H1 (cell line): ENCODE results near the gene ADK. TPM values are rescaled to one million over a fixed set of nuclear protein-coding genes. Genes with fewer than 3 reads are reported as not detected.

Source experiments
- CTCF ChIA-PET: fragments of 300-600 bp; sonication (Branson Sonifier 250); formaldehyde crosslinking; loops from one replicate; lab custom pipeline; 2021; ENCODE audit not compliant: partially characterized antibody; lab: Charles Lee
- POLR2A ChIA-PET: fragments of 300-600 bp; sonication (Branson Sonifier 250); formaldehyde crosslinking; loops from one replicate; lab custom pipeline; 2021; ENCODE audit warnings: inconsistent platforms; ENCODE audit not compliant: partially characterized antibody; lab: Charles Lee
- DNase-seq, 2 experiments: peaks; one replicate each; pipeline versions ENCODE4 v3.0.0 to v3.0.0-alpha.2; 2010 to 2022; ENCODE audit warnings: low spot score in 2 of 2, low read depth in 1 of 2, mixed read lengths in 1 of 2
- FAIRE-seq: peaks from 2 replicates; lab custom pipeline; 2011; peaks lifted over from hg19 to GRCh38; lab: Jason Lieb, UNC
- H2AFZ ChIP-seq: 2 replicates; pipeline ENCODE4 v1.8.1; 2012; ENCODE audit warnings: low read length, inconsistent platforms
- H2AK5ac ChIP-seq: 2 replicates; pipeline ENCODE4 v1.6.1; 2013; ENCODE audit warnings: low read depth, low read length
- H2BK120ac ChIP-seq: replicated peaks from 2 replicates; pipeline ENCODE3; 2013; ENCODE audit warnings: low read depth, low read length, inconsistent platforms
- H2BK12ac ChIP-seq: 2 replicates; pipeline ENCODE4 v1.6.1; 2013; ENCODE audit warnings: low read depth, low read length
- H2BK15ac ChIP-seq: 2 replicates; pipeline ENCODE4 v1.6.1; 2013; ENCODE audit warnings: low read length
- H2BK20ac ChIP-seq: 2 replicates; pipeline ENCODE4 v1.6.1; 2013; ENCODE audit warnings: low read length
- H2BK5ac ChIP-seq: 2 replicates; pipeline ENCODE4 v1.6.1; 2013; ENCODE audit warnings: low read depth, low read length
- H3K14ac ChIP-seq: 2 replicates; pipeline ENCODE4 v1.6.1; 2013; ENCODE audit warnings: inconsistent platforms; ENCODE audit not compliant: insufficient read length
- H3K18ac ChIP-seq: 2 replicates; pipeline ENCODE4 v1.6.1; 2013; ENCODE audit warnings: low read length; ENCODE audit errors: extremely low read depth
- H3K23ac ChIP-seq: 2 replicates; pipeline ENCODE4 v1.6.1; 2013; ENCODE audit warnings: inconsistent platforms; ENCODE audit not compliant: insufficient read length
- H3K23me2 ChIP-seq: 2 replicates; pipeline ENCODE4 v1.6.1; 2013; ENCODE audit warnings: low read depth, low read length
- H3K27ac ChIP-seq: 2 replicates; pipeline ENCODE4 v1.6.1; 2011; ENCODE audit warnings: low read depth, low read length, inconsistent platforms
- H3K27me3 ChIP-seq, 4 experiments: replicated peaks in 1 of 4; 1 replicate in 1 of 4; 2 replicates in 3 of 4; pipeline versions ENCODE4 v1.6.1 to v1.8.1; 2011 to 2013; ENCODE audit warnings: low read length in 3 of 4, mild to moderate bottlenecking in 3 of 4, inconsistent platforms in 2 of 4, mixed read lengths in 2 of 4, moderate library complexity in 1 of 4; ENCODE audit not compliant: control insufficient read depth in 3 of 4, insufficient read depth in 3 of 4; ENCODE audit errors: extremely low read depth in 1 of 4
- H3K36me3 ChIP-seq, 4 experiments: 2 replicates each; pipeline versions ENCODE4 v1.6.1 to v1.8.1; 2011 to 2013; ENCODE audit warnings: mild to moderate bottlenecking in 4 of 4, low read length in 3 of 4, moderate library complexity in 2 of 4, control low read depth in 1 of 4, inconsistent platforms in 1 of 4; ENCODE audit not compliant: insufficient read depth in 4 of 4, control insufficient read depth in 2 of 4
- H3K4ac ChIP-seq: replicated peaks from 2 replicates; pipeline ENCODE3; 2013; ENCODE audit warnings: low read length, low read depth, mixed read lengths, inconsistent platforms; ENCODE audit not compliant: insufficient read length
- H3K4me1 ChIP-seq, 4 experiments: replicated peaks in 1 of 4; 1 replicate in 1 of 4; 2 replicates in 3 of 4; pipeline versions ENCODE4 v1.6.1 to v1.8.1; 2011 to 2013; ENCODE audit warnings: low read length in 3 of 4, inconsistent platforms in 2 of 4, mixed read lengths in 1 of 4; ENCODE audit not compliant: insufficient read depth in 4 of 4, control insufficient read depth in 3 of 4
- H3K4me2 ChIP-seq, 2 experiments: 2 replicates each; pipeline versions ENCODE4 v1.6.1 to v1.8.1; 2011 to 2013; ENCODE audit warnings: low read depth in 2 of 2, low read length in 2 of 2, control low read depth in 1 of 2, inconsistent platforms in 1 of 2, mild to moderate bottlenecking in 1 of 2; ENCODE audit not compliant: insufficient read depth in 1 of 2
- H3K4me3 ChIP-seq, 4 experiments: fragments of 200-600, 300-600 bp in 1 of 4; sonication (generic), shearing (Covaris generic), sonication (Bioruptor Twin) in 1 of 4; 2 replicates each; pipeline versions ENCODE4 v1.5.1 to v1.8.1; 2011 to 2016; ENCODE audit warnings: low read length in 4 of 4, low read depth in 3 of 4, control low read depth in 2 of 4, inconsistent platforms in 2 of 4, mild to moderate bottlenecking in 2 of 4, mixed read lengths in 1 of 4, moderate library complexity in 1 of 4; ENCODE audit not compliant: insufficient read depth in 2 of 4; ENCODE audit errors: extremely low read depth in 1 of 4
- H3K56ac ChIP-seq: replicated peaks from 2 replicates; pipeline ENCODE3; 2013; ENCODE audit warnings: low read depth, mild to moderate bottlenecking, mixed read lengths, low read length, inconsistent platforms; ENCODE audit not compliant: insufficient read length
- H3K79me1 ChIP-seq: 2 replicates; pipeline ENCODE4 v1.6.1; 2013; ENCODE audit warnings: low read depth, low read length, control low read depth
- H3K79me2 ChIP-seq, 2 experiments: 2 replicates each; pipeline versions ENCODE4 v1.6.1 to v1.8.1; 2012 to 2013; ENCODE audit warnings: low read length in 2 of 2, mild to moderate bottlenecking in 2 of 2, inconsistent platforms in 1 of 2; ENCODE audit not compliant: insufficient read depth in 2 of 2, control insufficient read depth in 1 of 2
- H3K9ac ChIP-seq, 4 experiments: replicated peaks in 1 of 4; 1 replicate in 1 of 4; 2 replicates in 3 of 4; pipeline versions ENCODE4 v1.6.1 to v1.8.1; 2011 to 2013; ENCODE audit warnings: low read depth in 3 of 4, low read length in 3 of 4, control low read depth in 2 of 4, mild to moderate bottlenecking in 2 of 4, moderate library complexity in 2 of 4, inconsistent platforms in 1 of 4; ENCODE audit errors: extremely low read depth in 1 of 4
- H3K9me3 ChIP-seq, 2 experiments: 2 replicates each; pipeline versions ENCODE4 v1.6.1 to v1.8.1; 2012 to 2013; ENCODE audit warnings: mild to moderate bottlenecking in 2 of 2, moderate library complexity in 2 of 2, control low read depth in 1 of 2, inconsistent platforms in 1 of 2, low read depth in 1 of 2, low read length in 1 of 2, mixed read lengths in 1 of 2; ENCODE audit not compliant: insufficient read depth in 2 of 2
- H4K20me1 ChIP-seq, 2 experiments: replicated peaks in 1 of 2; 2 replicates each; pipeline versions ENCODE3 to v1.8.1; 2011 to 2013; ENCODE audit warnings: inconsistent platforms in 2 of 2, low read length in 2 of 2, mild to moderate bottlenecking in 1 of 2; ENCODE audit not compliant: insufficient read depth in 2 of 2, control insufficient read depth in 1 of 2
- H4K5ac ChIP-seq: 2 replicates; pipeline ENCODE4 v1.6.1; 2013; ENCODE audit warnings: low read length, low read depth, mixed read lengths, inconsistent platforms; ENCODE audit not compliant: insufficient read length
- H4K8ac ChIP-seq: 2 replicates; pipeline ENCODE4 v1.8.0; 2013; ENCODE audit warnings: mild to moderate bottlenecking, moderate library complexity, low read length, inconsistent platforms; ENCODE audit not compliant: insufficient read depth; ENCODE audit errors: extremely low read depth
- H4K91ac ChIP-seq: replicated peaks from 2 replicates; pipeline ENCODE3; 2013; ENCODE audit warnings: low read length, mixed read lengths, inconsistent platforms; ENCODE audit not compliant: insufficient read length
- BRCA1 ChIP-seq: IDR thresholded peaks from 2 replicates; pipeline ENCODE4 v1.6.1; 2012; ENCODE audit warnings: low read depth, low read length, improper control_type of control experiment
- EZH2 ChIP-seq: fragments of 200-600 bp; sonication (generic); IDR thresholded peaks from 2 replicates; pipeline ENCODE4 v1.7.1; 2012; ENCODE audit warnings: low read depth, mild to moderate bottlenecking, moderate library complexity, low read length, inconsistent platforms; ENCODE audit not compliant: severe bottlenecking
- POLR2AphosphoS5 ChIP-seq: IDR thresholded peaks from 2 replicates; pipeline ENCODE4 v1.6.1; 2011; ENCODE audit warnings: low read depth, low read length
- RAD21 ChIP-seq, 2 experiments: IDR thresholded peaks in 1 of 2; conservative IDR thresholded peaks in 1 of 2; 2 replicates each; pipeline ENCODE4 v1.6.1; 2011; ENCODE audit warnings: low read depth in 2 of 2, low read length in 2 of 2, improper control_type of control experiment in 1 of 2, inconsistent platforms in 1 of 2, mild to moderate bottlenecking in 1 of 2, moderate library complexity in 1 of 2
- RBBP5 ChIP-seq: IDR thresholded peaks from 2 replicates; pipeline ENCODE4 v1.7.1; 2012; ENCODE audit warnings: low read depth, mild to moderate bottlenecking, inconsistent platforms, low read length, moderate library complexity, borderline replicate concordance
- SRF ChIP-seq: IDR thresholded peaks from 2 replicates; pipeline ENCODE4 v1.6.1; 2011; ENCODE audit warnings: mild to moderate bottlenecking, low read depth, low read length, moderate library complexity
- WGBS, 2 experiments: shearing (Covaris generic) in 1 of 2; methylation state at CpG; one replicate each; pipeline versions ENCODE4 v1.1.6 to v1.1.7; 2013 to 2015; ENCODE audit warnings: low lambda C conversion rate in 2 of 2, mixed read lengths in 2 of 2, inconsistent platforms in 1 of 2, low coverage in 1 of 2, missing lambda C conversion rate in 1 of 2; ENCODE audit not compliant: insufficient replicate concordance in 2 of 2, insufficient coverage in 1 of 2, insufficient read length in 1 of 2; ENCODE audit errors: extremely low coverage in 1 of 2, missing lambda C conversion rate in 1 of 2; 5-methylcytosine and 5-hydroxymethylcytosine counted together
- polyA plus RNA-seq, 7 experiments: library from polyadenylated mRNA; depleted of rRNA in 3 of 7; stranded (reverse) in 5 of 7; unstranded in 2 of 7; fragments of >200 nt in 5 of 7; fragments of 200-250 nt in 2 of 7; gene quantifications; 1 replicate in 5 of 7; 2 replicates in 1 of 7; 4 replicates in 1 of 7; pipeline versions ENCODE4 v1.2.1 to v1.2.3, GENCODE V29; 2011 to 2013; ENCODE audit warnings: missing spikeins in 2 of 7, mixed read lengths in 2 of 7
- total RNA-seq: library from RNA; stranded (reverse); fragmentation: NEBNext Ultra II Directional; extraction: Animal tissue kit (Norgen Biotek cat#: 25700); gene quantifications from 2 replicates; pipeline ENCODE4 v1.2.1, GENCODE V29; 2021
- TF ChIP-seq, protein P1 (sequence below): IDR thresholded peaks from 2 replicates; pipeline ENCODE4 v1.6.1; 2012; ENCODE audit warnings: inconsistent platforms

The ADK gene
- total and polyA plus RNA-seq, 2 of the 8 experiments (the other 6 are each of a cell fraction or from before 2014, with no cell fraction given) = 12.3 to 42.4 TPM

DNA sequence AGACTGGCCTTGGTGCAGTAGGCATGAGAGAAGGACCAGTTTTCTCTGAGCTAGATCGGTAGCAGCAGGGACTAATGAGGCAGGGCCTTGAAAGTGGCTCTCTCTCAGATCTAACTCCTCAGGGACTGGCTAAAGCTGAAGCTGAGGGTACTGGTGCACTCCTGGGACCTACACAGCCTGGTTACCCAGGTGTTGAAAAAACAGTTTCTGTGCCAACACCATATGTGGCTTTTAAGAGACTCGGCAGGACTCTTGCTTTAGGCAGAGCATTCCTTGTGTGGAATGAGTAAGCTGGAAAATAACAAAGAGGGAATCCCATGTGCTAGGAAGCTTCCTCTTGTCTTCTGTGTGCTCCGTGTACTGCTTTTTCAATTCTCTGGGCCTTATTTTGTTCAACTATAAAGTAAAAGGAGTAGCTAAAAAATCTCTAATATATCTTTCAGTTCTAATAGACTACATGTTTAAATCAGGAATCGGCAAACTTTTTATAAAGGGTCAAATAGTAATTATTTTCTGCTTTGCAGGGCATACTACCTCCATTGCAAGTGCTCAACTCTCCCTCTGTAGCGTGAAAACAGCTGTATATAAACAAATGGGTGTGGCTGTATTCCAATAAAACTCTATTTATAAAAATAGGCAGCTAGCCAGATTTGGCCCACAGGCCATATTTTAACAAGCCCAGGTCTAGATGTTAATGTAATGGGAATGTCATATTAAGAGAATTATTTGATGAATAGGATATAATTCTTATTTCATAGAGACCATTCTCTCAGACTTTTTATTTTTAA, 489.3 kb downstream of the ADK start:
- CTCF ChIA-PET = interaction anchor here (0.6 to 1.2 kb wide), 2 partner anchors 58 to 364 kb away, joined by 3 to 4 read pairs; no protein-coding TSS in a partner anchor
- Histone ChIP-seq H3K14ac (no peak overlapping the region), H2BK20ac (no peak overlapping the region), H3K27me3 (no peaks in the 10 kb centered on the region), H3K18ac (no peak overlapping the region), H3K23ac (no peak overlapping the region), H2BK5ac (no peak overlapping the region), H3K27ac (peak overlapping the region; percentile 53), H2BK120ac (no peak overlapping the region), H2AFZ (peak overlapping the region; percentile 54; the same call in 1 of the 2 replicates), H3K4me1 (peaks cover 0 to 4% (median 2%) of the 10 kb centered on the region in 4 experiments; a peak in 1 of 7 replicates), H2AK5ac (no peak overlapping the region), H3K4me3 (no peak overlapping the region), H4K8ac (no peak overlapping the region)
- FAIRE-seq = no peak
- WGBS, 2 experiments = 75% methylated on average over 5 of the region's 5 CpGs; no CpG with 5 or more reads in 1 of the 2 experiments
- TF ChIP-seq, protein P1, sequence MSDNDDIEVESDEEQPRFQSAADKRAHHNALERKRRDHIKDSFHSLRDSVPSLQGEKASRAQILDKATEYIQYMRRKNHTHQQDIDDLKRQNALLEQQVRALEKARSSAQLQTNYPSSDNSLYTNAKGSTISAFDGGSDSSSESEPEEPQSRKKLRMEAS = 0 out of 2 replicates have a peak, but pooled peaks have one; percentile 49
- TF ChIP-seq EZH2 = no peak
- no peak for TF ChIP-seq RBBP5
- no peak for TF ChIP-seq POLR2AphosphoS5
- no peak for TF ChIP-seq BRCA1
- TF ChIP-seq SRF = peak; percentile 37; the same call in 1 of the 2 replicates
- no peak for TF ChIP-seq RAD21 (IDR thresholded peaks at IDR 0.05 in 1 of 2, conservative IDR thresholded peaks at IDR 0.05 in 1 of 2; ENCODE audit: low read depth in 2 of 2, low read length in 2 of 2)
- TF ChIP-seq, all 59 proteins: peak for 2
- H2BK12ac ChIP-seq = no peak overlapping the region
- no peak overlapping the region for H2BK15ac ChIP-seq
- POLR2A ChIA-PET = interaction anchor here (1.2 kb wide), 2 partner anchors 11 to 27 kb away, joined by 3 read pairs; no protein-coding TSS in a partner anchor
- H3K23me2 ChIP-seq = no peaks in the 10 kb centered on the region
- DNase-seq = peak in 1 of 2 experiments; percentile 2
- H3K9me3 ChIP-seq = peaks cover 0 to 2% of the 10 kb centered on the region in 2 experiments; a peak in 1 of 4 replicates
- no peak overlapping the region for H3K4ac ChIP-seq
- no peak overlapping the region for H4K91ac ChIP-seq
- H3K79me2 ChIP-seq = no peaks in the 10 kb centered on the region
- peak overlapping the region in 1 of 2 experiments; percentile 43; a peak in 1 of 4 replicates for H3K4me2 ChIP-seq
- no peaks in the 10 kb centered on the region for H4K20me1 ChIP-seq
- no peaks in the 10 kb centered on the region for H3K79me1 ChIP-seq
- H3K36me3 ChIP-seq = no peaks in the 10 kb centered on the region
- no peak overlapping the region for H4K5ac ChIP-seq
- H3K56ac ChIP-seq = no peak overlapping the region
- no peak overlapping the region; a peak in 1 of 7 replicates for H3K9ac ChIP-seq
